ENCODE results near the gene ASTL.

ASTL gene

DNA sequence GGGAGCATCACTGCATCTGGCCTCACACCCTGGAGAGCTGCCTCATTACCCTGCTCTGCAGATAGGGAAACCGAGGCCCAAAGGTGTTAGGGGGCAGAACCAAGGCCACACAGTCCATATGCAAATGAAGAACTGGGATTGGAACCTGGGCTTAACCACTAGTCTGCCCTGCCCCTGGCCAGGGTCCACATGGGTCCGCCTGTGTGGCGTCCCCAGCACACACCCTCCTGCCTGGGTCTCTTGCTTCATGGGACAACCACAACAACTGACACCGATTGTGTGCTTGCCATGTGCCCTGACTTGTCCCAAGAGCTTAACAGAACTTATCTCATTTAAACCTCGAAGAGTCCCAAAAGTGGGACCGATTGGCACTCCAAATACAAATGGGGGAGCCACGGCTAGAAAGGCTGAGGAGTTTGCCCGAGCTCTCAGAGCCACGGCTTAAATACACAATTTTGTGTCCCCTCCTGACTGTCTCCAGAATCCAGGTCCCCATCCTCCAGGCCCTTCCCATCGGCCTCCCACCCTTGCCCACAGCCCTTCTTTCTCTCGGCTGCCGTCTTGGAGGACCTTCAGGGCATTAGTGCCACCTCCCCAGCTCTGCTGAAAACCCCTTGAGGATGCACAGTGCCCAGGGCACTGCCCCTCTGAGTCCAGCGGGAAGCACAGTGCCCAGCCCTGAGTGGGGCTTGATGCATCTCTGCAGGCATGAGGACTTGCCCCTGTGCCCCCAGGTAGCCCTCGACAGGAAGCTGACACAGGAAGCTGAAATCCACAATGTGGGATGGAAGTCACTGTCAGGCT, 12.7 kb upstream of the ASTL start:
- no peak overlapping the region for H3K4me3 ChIP-seq (ENCODE audit: insufficient read depth in 1 of 2, low read depth in 1 of 2, low read length in 2 of 2)
- no peak overlapping the region for H3K4ac ChIP-seq (ENCODE audit: low read depth in 1 of 2, low read length in 2 of 2)
- WGBS: 92% methylated on average over 14 of the region's 14 CpGs
- H4K8ac ChIP-seq (ENCODE audit: low read length): no peak overlapping the region
- H3K9me3 ChIP-seq (ENCODE audit: control insufficient read depth, low read length): no peaks in the 10 kb centered on the region
- H2BK15ac ChIP-seq (ENCODE audit: low read depth, poor library complexity, severe bottlenecking): no peak overlapping the region
- H3K36me3 ChIP-seq (ENCODE audit: control insufficient read depth in 1 of 2, insufficient read depth in 2 of 2, low read depth in 1 of 2, low read length in 2 of 2): peaks cover 0 to 2% of the 10 kb centered on the region in 2 experiments
- peaks cover 13 to 17% of the 10 kb centered on the region in 2 experiments for H3K27me3 ChIP-seq (ENCODE audit: control insufficient read depth in 1 of 2, insufficient read depth in 1 of 2, low read length in 2 of 2)
- no peak overlapping the region for H3K23ac ChIP-seq (ENCODE audit: low read length in 2 of 2)
- H3K79me1 ChIP-seq (replicated peaks; ENCODE audit: low read length, poor library complexity, severe bottlenecking): no peaks in the 10 kb centered on the region
- no peak overlapping the region for H3K4me2 ChIP-seq (ENCODE audit: low read length, poor library complexity, severe bottlenecking)
- no peak overlapping the region for H2AFZ ChIP-seq (ENCODE audit: low read depth, low read length)
- H4K91ac ChIP-seq (ENCODE audit: low read length): no peak overlapping the region
- H2BK12ac ChIP-seq (ENCODE audit: low read length in 2 of 2): no peak overlapping the region
- no peak overlapping the region for H2BK5ac ChIP-seq (ENCODE audit: low read depth, low read length, poor library complexity, severe bottlenecking)
- no peak overlapping the region for H3K18ac ChIP-seq (ENCODE audit: low read depth in 1 of 2, low read length in 2 of 2)
- H2AK5ac ChIP-seq (ENCODE audit: low read length, severe bottlenecking): no peak overlapping the region
- no peak overlapping the region for H2BK120ac ChIP-seq (ENCODE audit: low read depth, low read length)
- H3K4me1 ChIP-seq (ENCODE audit: control insufficient read depth, insufficient read depth, low read depth, low read length): peaks cover 14% of the 10 kb centered on the region
- no peak for DNase-seq
- no peak overlapping the region for H3K27ac ChIP-seq (ENCODE audit: low read length, poor library complexity, severe bottlenecking)
- no peak overlapping the region for H3K9ac ChIP-seq (ENCODE audit: low read length)
- H3K14ac ChIP-seq (ENCODE audit: low read length in 2 of 2): no peak overlapping the region

- Histone ChIP-seq H3K9ac (ENCODE audit: low read length) (no peak overlapping the region), H3K36me3 (ENCODE audit: control insufficient read depth in 1 of 2, insufficient read depth in 2 of 2, low read depth in 1 of 2, low read length in 2 of 2) (peaks cover 0 to 2% of the 10 kb centered on the region in 2 experiments), H4K91ac (ENCODE audit: low read length) (no peak overlapping the region), H2BK15ac (ENCODE audit: low read depth, poor library complexity, severe bottlenecking) (no peak overlapping the region), H3K18ac (ENCODE audit: low read depth in 1 of 2, low read length in 2 of 2) (no peak overlapping the region), H3K4me3 (ENCODE audit: insufficient read depth in 1 of 2, low read depth in 1 of 2, low read length in 2 of 2) (no peak overlapping the region), H3K9me3 (ENCODE audit: control insufficient read depth, low read length) (no peaks in the 10 kb centered on the region), H3K4me2 (ENCODE audit: low read length, poor library complexity, severe bottlenecking) (no peak overlapping the region), H3K4ac (ENCODE audit: low read depth in 1 of 2, low read length in 2 of 2) (no peak overlapping the region), H2BK5ac (ENCODE audit: low read depth, low read length, poor library complexity, severe bottlenecking) (no peak overlapping the region), H2BK12ac (ENCODE audit: low read length in 2 of 2) (no peak overlapping the region), H3K23ac (ENCODE audit: low read length in 2 of 2) (no peak overlapping the region), H3K27ac (ENCODE audit: low read length, poor library complexity, severe bottlenecking) (no peak overlapping the region), H3K14ac (ENCODE audit: low read length in 2 of 2) (no peak overlapping the region), H4K8ac (ENCODE audit: low read length) (no peak overlapping the region), H3K27me3 (ENCODE audit: control insufficient read depth in 1 of 2, insufficient read depth in 1 of 2, low read length in 2 of 2) (peaks cover 17 to 18% of the 10 kb centered on the region in 2 experiments), H2BK120ac (ENCODE audit: low read depth, low read length) (no peak overlapping the region), H3K79me1 (replicated peaks; ENCODE audit: low read length, poor library complexity, severe bottlenecking) (no peaks in the 10 kb centered on the region), H2AK5ac (ENCODE audit: low read length, severe bottlenecking) (no peak overlapping the region), H3K4me1 (ENCODE audit: control insufficient read depth, insufficient read depth, low read depth, low read length) (peaks cover 18% of the 10 kb centered on the region), H2AFZ (ENCODE audit: low read depth, low read length) (no peak overlapping the region)
- DNase-seq: no peak
- 93% methylated on average over 6 of the region's 6 CpGs for WGBS
Observed at GRCh38 chr2:96150007-96150640, 11.8 kb upstream of the ASTL start.

DNA sequence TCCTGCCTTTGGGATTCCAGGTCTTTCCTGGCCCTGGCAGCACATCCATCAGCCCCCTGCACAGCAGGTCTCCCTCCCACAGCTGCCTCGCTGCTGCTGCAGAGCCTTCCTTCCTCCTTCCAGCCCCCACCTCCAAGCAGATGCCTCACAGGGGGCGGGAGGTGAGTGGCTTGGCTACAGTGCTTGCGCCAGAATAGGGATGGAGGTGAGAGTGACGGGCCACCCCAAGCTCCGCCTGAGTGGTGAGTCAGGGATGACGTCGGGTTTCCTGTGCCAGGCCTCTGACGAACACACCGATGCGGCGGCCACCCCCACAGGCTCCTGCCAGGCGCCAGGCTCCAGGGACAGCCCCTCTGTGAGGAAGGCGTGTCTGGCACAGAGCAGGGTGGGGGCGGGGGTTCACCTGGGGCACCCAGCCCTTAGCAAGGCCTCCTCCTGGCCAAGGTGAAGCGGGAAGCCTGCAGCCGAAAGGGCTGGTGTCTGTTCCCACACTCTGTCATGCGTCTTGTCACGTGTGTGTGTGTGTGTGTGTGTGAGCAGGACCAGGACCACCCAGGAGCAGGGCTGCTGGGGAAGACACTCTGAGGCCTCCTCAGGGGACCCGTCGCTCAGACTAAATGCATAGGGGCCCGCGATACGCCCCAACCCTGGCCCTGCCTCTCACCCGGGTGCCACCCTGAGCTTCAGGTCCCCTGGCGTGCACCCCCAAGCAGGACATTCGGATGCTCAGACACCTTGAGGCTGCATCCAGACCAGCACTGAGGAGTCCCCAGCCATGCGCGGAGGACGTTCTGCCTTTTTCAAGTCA, 10.3 kb upstream of the ASTL start:
- Histone ChIP-seq H3K4me3 (ENCODE audit: insufficient read depth in 1 of 2, low read depth in 1 of 2, low read length in 2 of 2) (peak overlapping the region in 1 of 2 experiments; percentile 34), H3K4ac (ENCODE audit: low read depth in 1 of 2, low read length in 2 of 2) (no peak overlapping the region)

More for the DNA sequence above, 10.3 kb upstream of the ASTL start:
- H3K18ac ChIP-seq (ENCODE audit: low read depth in 1 of 2, low read length in 2 of 2): peak overlapping the region in 1 of 2 experiments; percentile 89
- H2BK12ac ChIP-seq (ENCODE audit: low read length in 2 of 2): peak overlapping the region in 1 of 2 experiments; percentile 16
- peaks cover 29% of the 10 kb centered on the region for H3K4me1 ChIP-seq (ENCODE audit: control insufficient read depth, insufficient read depth, low read depth, low read length)
- peak overlapping the region; percentile 26 for H3K9ac ChIP-seq (ENCODE audit: low read length)
- peak overlapping the region; percentile 70 for H3K4me2 ChIP-seq (ENCODE audit: low read length, poor library complexity, severe bottlenecking)
- WGBS: 36% methylated on average over 27 of the region's 29 CpGs
- no peak overlapping the region for H2AK5ac ChIP-seq (ENCODE audit: low read length, severe bottlenecking)
- no peak overlapping the region for H2BK15ac ChIP-seq (ENCODE audit: low read depth, poor library complexity, severe bottlenecking)
- H3K14ac ChIP-seq (ENCODE audit: low read length in 2 of 2): peak overlapping the region in 1 of 2 experiments; percentile 66
- H4K91ac ChIP-seq (ENCODE audit: low read length): no peak overlapping the region
- H3K9me3 ChIP-seq (ENCODE audit: control insufficient read depth, low read length): no peaks in the 10 kb centered on the region
- peak overlapping the region; percentile 73 for H4K8ac ChIP-seq (ENCODE audit: low read length)
- no peaks in the 10 kb centered on the region for H3K79me1 ChIP-seq (replicated peaks; ENCODE audit: low read length, poor library complexity, severe bottlenecking)
- H3K36me3 ChIP-seq (ENCODE audit: control insufficient read depth in 1 of 2, insufficient read depth in 2 of 2, low read depth in 1 of 2, low read length in 2 of 2): peaks cover 0 to 2% of the 10 kb centered on the region in 2 experiments
- no peak overlapping the region for H2BK120ac ChIP-seq (ENCODE audit: low read depth, low read length)
- H3K27ac ChIP-seq (ENCODE audit: low read length, poor library complexity, severe bottlenecking): no peak overlapping the region
- peak; percentile 92 for DNase-seq
- H3K23ac ChIP-seq (ENCODE audit: low read length in 2 of 2): peak overlapping the region in 1 of 2 experiments; percentile 36
- H2AFZ ChIP-seq (ENCODE audit: low read depth, low read length): peak overlapping the region; percentile 65
- no peak overlapping the region for H2BK5ac ChIP-seq (ENCODE audit: low read depth, low read length, poor library complexity, severe bottlenecking)
- peaks cover 17 to 24% of the 10 kb centered on the region in 2 experiments for H3K27me3 ChIP-seq (ENCODE audit: control insufficient read depth in 1 of 2, insufficient read depth in 1 of 2, low read length in 2 of 2)

Data from mesenchymal stem cell (in vitro differentiated cells and primary cell).